Measurements from ENCODE around the gene SMIM5. TPM values are rescaled to one million over a fixed set of nuclear protein-coding genes. Genes with fewer than 3 reads are reported as not detected.
"Not testable (repeated sequence)": the region's sequence is repeated elsewhere in the genome, so short reads cannot be mapped to it uniquely, and the experiment has no call there.

SMIM5 gene
- total RNA-seq, 4 donors from 2014 or later: 2.3 to 13.6 (median 7.9) TPM

DNA sequence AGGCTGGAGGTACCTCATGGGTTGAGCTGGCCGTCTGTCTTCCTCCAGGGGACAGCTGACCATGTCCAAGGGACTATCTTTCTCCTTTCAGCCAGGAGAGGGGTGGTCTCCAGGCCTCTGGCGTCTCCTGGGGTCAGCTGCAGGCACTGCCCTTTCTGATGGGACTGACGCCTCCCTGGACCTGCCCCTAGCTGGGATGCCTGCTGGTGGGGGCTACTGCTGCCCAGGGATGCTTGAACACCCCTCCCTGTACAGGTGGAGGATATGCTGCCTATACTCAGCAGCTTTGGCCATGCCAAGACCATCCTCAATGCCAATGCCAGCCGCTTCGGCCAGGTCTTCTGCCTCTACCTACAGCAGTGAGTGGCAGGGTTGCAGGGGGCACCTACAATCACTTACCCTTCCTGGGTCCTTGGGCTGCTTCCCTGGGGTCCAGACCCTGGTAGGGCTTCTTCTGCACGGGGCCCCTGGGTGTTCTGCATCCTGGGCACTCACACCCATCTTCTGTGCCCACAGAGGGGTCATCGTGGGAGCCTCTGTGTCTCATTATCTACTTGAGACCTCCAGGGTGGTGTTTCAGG, 41.4 kb upstream of the SMIM5 start:
- H3K36me3 ChIP-seq: no peaks in the 10 kb centered on the region
- H3K4me3 ChIP-seq (replicated peaks in 1 of 3): no peak overlapping the region
- no peak for DNase-seq
- H3K9me3 ChIP-seq: no peaks in the 10 kb centered on the region
- peaks cover 7 to 15% of the 10 kb centered on the region in 2 donors for H3K4me1 ChIP-seq
- H3K27ac ChIP-seq: no peak overlapping the region
- 94 to 98% methylated on average over 3 to 7 of the region's 7 CpGs for WGBS, 2 donors
- intact Hi-C loops (cut with DNase I): loop anchor here (2.0 to 10.0 kb wide), 2 partner anchors 165 to 267 kb away; no protein-coding TSS in a partner anchor
- H3K27me3 ChIP-seq: no peaks in the 10 kb centered on the region
- TF ChIP-seq, protein P1, sequence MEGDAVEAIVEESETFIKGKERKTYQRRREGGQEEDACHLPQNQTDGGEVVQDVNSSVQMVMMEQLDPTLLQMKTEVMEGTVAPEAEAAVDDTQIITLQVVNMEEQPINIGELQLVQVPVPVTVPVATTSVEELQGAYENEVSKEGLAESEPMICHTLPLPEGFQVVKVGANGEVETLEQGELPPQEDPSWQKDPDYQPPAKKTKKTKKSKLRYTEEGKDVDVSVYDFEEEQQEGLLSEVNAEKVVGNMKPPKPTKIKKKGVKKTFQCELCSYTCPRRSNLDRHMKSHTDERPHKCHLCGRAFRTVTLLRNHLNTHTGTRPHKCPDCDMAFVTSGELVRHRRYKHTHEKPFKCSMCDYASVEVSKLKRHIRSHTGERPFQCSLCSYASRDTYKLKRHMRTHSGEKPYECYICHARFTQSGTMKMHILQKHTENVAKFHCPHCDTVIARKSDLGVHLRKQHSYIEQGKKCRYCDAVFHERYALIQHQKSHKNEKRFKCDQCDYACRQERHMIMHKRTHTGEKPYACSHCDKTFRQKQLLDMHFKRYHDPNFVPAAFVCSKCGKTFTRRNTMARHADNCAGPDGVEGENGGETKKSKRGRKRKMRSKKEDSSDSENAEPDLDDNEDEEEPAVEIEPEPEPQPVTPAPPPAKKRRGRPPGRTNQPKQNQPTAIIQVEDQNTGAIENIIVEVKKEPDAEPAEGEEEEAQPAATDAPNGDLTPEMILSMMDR (IDR thresholded peaks at IDR 0.05): no peak

- Histone ChIP-seq H3K4me1 (peaks cover 4 to 13% of the 10 kb centered on the region in 2 donors), H3K9me3 (no peaks in the 10 kb centered on the region), H3K27me3 (no peaks in the 10 kb centered on the region), H3K36me3 (no peaks in the 10 kb centered on the region), H3K4me3 (replicated peaks in 1 of 3) (no peak overlapping the region), H3K27ac (no peak overlapping the region)
- 93% methylated on average over 5 to 15 of the region's 17 CpGs for WGBS, 2 donors
- intact Hi-C loops (cut with DNase I): loop anchor here (10.0 kb wide), 1 partner anchor 268 kb away; no protein-coding TSS in a partner anchor
- TF ChIP-seq, protein P1 (IDR thresholded peaks at IDR 0.05): no peak
- TF ChIP-seq POLR2A (IDR thresholded peaks at IDR 0.05): no peak
- DNase-seq: no peak
Observed at GRCh38 chr17:75592348-75593020, 40.8 kb upstream of the SMIM5 start.

GRCh38 chr17:75593430-75593829, 39.8 kb upstream of the SMIM5 start:
- not testable (repeated sequence) for H3K27me3 ChIP-seq; H3K27ac ChIP-seq; H3K4me1 ChIP-seq; H3K36me3 ChIP-seq; H3K4me3 ChIP-seq (replicated peaks in 1 of 3); H3K9me3 ChIP-seq; DNase-seq
- intact Hi-C loops (cut with DNase I): loop anchor here (10.0 kb wide), 1 partner anchor 269 kb away; no protein-coding TSS in a partner anchor
- WGBS, 2 donors: 92 to 93% methylated on average over 9 of the region's 9 CpGs

DNA sequence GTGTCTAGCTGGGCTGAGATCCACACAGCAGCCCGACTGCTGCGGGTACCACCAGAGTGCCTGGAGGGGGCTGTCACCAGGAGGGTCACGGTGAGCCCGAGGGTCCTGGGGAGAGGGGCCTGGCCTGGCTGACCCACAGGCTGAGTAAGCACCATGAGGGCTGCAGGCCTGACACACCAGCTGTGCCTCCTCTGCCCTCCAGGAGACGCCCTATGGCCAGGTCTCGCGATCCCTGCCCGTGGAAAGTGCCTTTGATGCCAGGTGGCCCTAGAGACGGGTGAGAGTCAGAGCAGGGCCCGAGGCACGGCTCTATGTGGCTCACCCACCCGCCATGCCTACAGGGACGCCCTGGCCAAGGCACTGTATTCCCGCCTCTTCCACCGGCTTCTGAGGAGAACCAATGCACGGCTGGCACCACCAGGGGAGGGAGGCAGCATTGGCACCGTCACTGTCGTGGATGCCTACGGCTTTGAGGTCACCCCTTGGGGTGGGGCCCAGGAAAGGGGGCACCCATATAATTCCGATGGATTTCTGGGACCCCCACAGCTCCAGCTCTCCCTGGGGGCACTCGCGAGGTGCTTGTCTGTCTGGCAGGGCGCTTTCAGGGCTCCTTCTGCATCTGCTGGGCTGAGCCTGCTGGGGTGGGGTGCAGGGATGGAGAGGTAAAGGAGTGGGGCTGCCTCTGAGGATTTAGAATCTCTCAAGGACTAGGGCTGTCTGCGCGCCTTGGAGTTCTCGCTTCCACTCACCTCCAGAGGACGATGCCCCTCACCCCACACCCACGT, 38.5 kb upstream of the SMIM5 start:
- 74 to 78% methylated on average over 15 to 19 of the region's 28 CpGs for WGBS, 2 donors
- H3K27me3 ChIP-seq: no peaks in the 10 kb centered on the region
- H3K4me3 ChIP-seq (replicated peaks in 1 of 3): no peak overlapping the region
- no peaks in the 10 kb centered on the region for H3K9me3 ChIP-seq
- H3K36me3 ChIP-seq: no peaks in the 10 kb centered on the region
- intact Hi-C loops (cut with DNase I): loop anchor here (10.0 kb wide), 1 partner anchor 270 kb away; no protein-coding TSS in a partner anchor
- TF ChIP-seq POLR2A (IDR thresholded peaks at IDR 0.05): no peak
- TF ChIP-seq, protein P1 (IDR thresholded peaks at IDR 0.05): no peak
- no peak for DNase-seq
- H3K4me1 ChIP-seq: peaks cover 0 to 4% of the 10 kb centered on the region in 2 donors
- no peak overlapping the region for H3K27ac ChIP-seq

DNA sequence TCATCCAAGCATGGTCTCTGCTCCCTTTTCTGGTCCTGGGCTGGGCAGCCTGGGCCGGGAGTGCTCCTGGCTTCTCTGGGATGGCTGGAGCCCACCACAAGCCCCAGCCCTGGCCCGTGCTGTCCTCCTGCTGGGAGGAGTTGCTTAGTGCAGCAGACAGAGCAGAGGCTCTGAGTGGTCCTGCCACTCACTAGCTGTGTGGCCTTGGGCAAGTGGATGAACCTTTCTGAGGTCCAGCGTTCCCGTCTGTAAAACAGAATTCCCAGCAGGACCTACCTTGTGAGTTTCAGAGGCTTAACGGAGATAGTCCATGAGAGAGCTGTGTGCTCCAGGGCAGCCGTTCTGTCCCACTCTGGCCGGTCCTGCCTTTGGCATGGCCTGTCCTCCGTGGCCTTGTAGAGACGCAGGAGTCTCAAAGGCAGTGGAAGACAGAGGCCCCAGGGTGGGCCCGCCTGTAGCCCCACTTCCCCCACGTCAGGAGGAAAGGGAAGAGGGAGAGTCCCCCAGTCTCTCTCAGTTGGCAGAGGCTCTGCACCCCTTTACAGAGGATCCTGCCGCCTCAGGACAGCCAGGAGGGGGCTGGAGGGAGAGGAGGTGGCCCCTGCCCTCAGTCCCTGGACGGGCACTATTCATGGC, 37.8 kb upstream of the SMIM5 start:
- intact Hi-C loops (cut with DNase I): loop anchor here (10.0 kb wide), 1 partner anchor 271 kb away; no protein-coding TSS in a partner anchor
- H3K4me1 ChIP-seq: no peaks in the 10 kb centered on the region
- H3K27ac ChIP-seq: no peak overlapping the region
- H3K27me3 ChIP-seq: no peaks in the 10 kb centered on the region
- no peaks in the 10 kb centered on the region for H3K9me3 ChIP-seq
- DNase-seq: no peak
- no peak for TF ChIP-seq POLR2A (IDR thresholded peaks at IDR 0.05)
- TF ChIP-seq, protein P1 (IDR thresholded peaks at IDR 0.05): no peak
- no peak overlapping the region for H3K4me3 ChIP-seq (replicated peaks in 1 of 3)
- 79 to 85% methylated on average over 8 to 13 of the region's 13 CpGs for WGBS, 2 donors
- no peaks in the 10 kb centered on the region for H3K36me3 ChIP-seq
